Right cardiac atrium (tissue), 5 donors: Measurements from ENCODE around the gene STT3A. TPM values are rescaled to one million over a fixed set of nuclear protein-coding genes. Genes with fewer than 3 reads are reported as not detected.

Experiments
- ATAC-seq, 2 donors: fragments of 200-7000 bp; cut with Tn5 transposase; one replicate each; pipeline versions ENCODE4 v1.8.0 to v1.9.1; 2020; ENCODE audit warnings: moderate library complexity in 2 of 2, mild to moderate bottlenecking in 1 of 2
- DNase-seq, 3 donors: peaks; one replicate each; pipeline ENCODE4 v3.0.0-alpha.2; 2020
- H3K27ac ChIP-seq: one replicate; pipeline ENCODE4 v1.5.1; 2013; ENCODE audit warnings: mild to moderate bottlenecking, low read length, control low read depth, moderate library complexity
- H3K27me3 ChIP-seq: one replicate; pipeline ENCODE4 v1.6.1; 2013; ENCODE audit not compliant: control insufficient read depth, insufficient read depth
- H3K4me1 ChIP-seq: one replicate; pipeline ENCODE4 v1.6.1; 2013; ENCODE audit warnings: low read length; ENCODE audit not compliant: control insufficient read depth, insufficient read depth
- H3K4me3 ChIP-seq: one replicate; pipeline ENCODE4 v1.5.1; 2013; ENCODE audit warnings: low read length, control low read depth
- H3K9me3 ChIP-seq: one replicate; pipeline ENCODE4 v1.6.1; 2013; ENCODE audit warnings: low read length; ENCODE audit not compliant: control insufficient read depth
- WGBS: extraction: QIAGEN DNeasy Blood & Tissue Kit; methylation state at CpG from one replicate; pipeline ENCODE4 v1.1.7; 2013; 5-methylcytosine and 5-hydroxymethylcytosine counted together
- intact Hi-C, 4 donors: fragments of 100-400 bp; cut with DNase I; formaldehyde crosslinking; loops; one replicate each; pipeline versions ENCODE4 v1.11.0 to v1.14.0; 2022 to 2023
- polyA plus RNA-seq: library from polyadenylated mRNA; stranded (reverse); fragments of 200-250 nt; gene quantifications from one replicate; pipeline ENCODE4 v1.2.3, GENCODE V29; 2013
- total RNA-seq, 4 donors: library from RNA; stranded (reverse); fragmentation: NEBNext Ultra II Directional; extraction: Animal tissue kit (Norgen Biotek cat#: 25700); gene quantifications; one replicate each; pipeline ENCODE4 v1.2.1, GENCODE V29; 2021
- donor health status: healthy with polysubstance abuse.
- donor health status: DM: no; HTN: yes; CAD: no.
- donor health status: DM: no; HTN: no; CAD: no.
- donor health status: DM: no; HTN: yes; CAD: no; lungs with severe emphysema.
- donor health status: DM: yes; HTN: yes; CAD: no.

STT3A gene
- total and polyA plus RNA-seq, 5 donors: 33.0 to 90.9 (median 74.3) TPM

DNA sequence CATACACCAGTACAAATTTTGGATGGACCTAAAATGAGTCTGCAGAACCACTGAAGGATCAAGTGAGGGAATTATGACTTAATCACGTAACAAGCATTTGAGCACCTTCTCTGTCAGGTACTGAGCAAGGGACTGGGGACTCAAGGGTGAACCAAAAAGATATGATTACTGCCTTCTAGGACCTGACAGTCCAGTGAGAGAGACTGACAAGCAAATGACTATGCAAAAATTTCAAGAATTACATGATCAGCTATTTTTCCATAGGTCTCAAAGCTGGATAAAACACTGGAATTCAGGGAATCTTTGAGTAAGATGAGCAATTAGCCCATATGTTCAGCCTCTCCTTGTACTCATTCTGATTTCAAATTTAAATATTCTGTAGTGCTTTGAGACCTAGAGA is 5.2 kb upstream of the STT3A start:
- Histone ChIP-seq H3K4me3 (no peak overlapping the region), H3K4me1 (no peaks in the 10 kb centered on the region), H3K27me3 (no peaks in the 10 kb centered on the region), H3K27ac (no peak overlapping the region), H3K9me3 (no peaks in the 10 kb centered on the region)
- no peak for ATAC-seq
- DNase-seq: no peak
- intact Hi-C loops: no loop called here
- WGBS: 90% methylated on average over 1 of the region's 1 CpG

DNA sequence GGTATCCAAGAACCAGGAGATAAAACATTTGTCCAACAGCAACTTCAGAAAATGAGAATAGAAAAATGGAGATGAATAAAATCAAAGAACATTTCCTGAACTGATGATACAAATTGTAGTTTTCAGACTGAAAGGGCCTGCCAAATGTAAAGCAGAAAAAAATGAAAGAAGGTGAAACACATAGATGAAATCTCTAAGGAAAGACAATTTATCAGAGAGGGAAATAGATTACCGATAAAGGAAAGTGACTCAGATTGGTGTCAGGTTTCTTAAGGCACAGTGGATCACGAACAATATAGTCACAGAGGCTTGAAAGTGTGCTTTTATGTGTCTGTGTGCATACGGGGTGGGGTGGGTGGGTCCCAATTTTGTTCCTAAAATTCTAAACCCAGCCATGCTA is 4.1 kb upstream of the STT3A start:
- Histone ChIP-seq H3K4me1 (no peaks in the 10 kb centered on the region), H3K9me3 (no peaks in the 10 kb centered on the region), H3K27me3 (no peaks in the 10 kb centered on the region), H3K4me3 (no peak overlapping the region), H3K27ac (no peak overlapping the region)
- ATAC-seq: no peak
- 45% methylated on average over 3 of the region's 3 CpGs for WGBS
- no peak for DNase-seq
- intact Hi-C loops: no loop called here

DNA sequence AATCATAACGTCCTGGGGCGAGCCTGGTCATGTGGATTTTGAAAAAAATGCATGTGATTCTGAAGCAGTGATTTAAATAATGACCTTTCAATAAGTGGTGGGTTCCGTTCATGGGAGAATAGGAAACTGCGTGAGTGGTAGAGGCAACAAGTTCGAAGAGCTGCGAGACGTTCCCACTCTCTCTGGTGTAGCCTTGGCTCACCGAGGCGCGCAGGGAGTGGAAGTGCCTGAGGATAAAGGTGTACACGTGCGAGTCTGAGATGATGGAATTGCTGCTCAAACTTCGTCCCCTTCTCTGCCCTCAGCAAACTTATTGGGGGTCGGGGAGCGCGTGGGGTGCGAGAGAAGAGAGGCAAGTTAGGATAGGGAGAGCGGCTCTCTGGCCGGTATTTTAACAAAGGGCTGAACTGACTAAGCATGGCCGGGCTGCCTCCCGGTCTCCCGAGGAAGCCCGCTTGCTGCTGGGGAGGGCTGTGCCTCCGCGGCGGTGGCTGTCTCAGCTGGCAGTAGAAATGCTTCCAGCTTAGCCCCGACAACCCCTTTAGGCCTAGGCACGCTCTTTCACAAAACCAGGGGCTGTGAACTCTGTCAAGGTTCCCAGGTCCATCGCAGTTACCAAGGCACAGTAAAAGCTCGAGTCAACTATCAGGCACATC is 875 bp upstream of the STT3A start:
- ATAC-seq (peak; percentile 37 to 44), DNase-seq (peak; percentile 35 to 67 (median 65))
- intact Hi-C loops: no loop called here
- Histone ChIP-seq H3K4me1 (no peaks in the 10 kb centered on the region), H3K27me3 (no peaks in the 10 kb centered on the region), H3K9me3 (no peaks in the 10 kb centered on the region), H3K4me3 (peak overlapping the region; percentile 87), H3K27ac (peak overlapping the region; percentile 100)
- WGBS: 2% methylated on average over 30 of the region's 30 CpGs

DNA sequence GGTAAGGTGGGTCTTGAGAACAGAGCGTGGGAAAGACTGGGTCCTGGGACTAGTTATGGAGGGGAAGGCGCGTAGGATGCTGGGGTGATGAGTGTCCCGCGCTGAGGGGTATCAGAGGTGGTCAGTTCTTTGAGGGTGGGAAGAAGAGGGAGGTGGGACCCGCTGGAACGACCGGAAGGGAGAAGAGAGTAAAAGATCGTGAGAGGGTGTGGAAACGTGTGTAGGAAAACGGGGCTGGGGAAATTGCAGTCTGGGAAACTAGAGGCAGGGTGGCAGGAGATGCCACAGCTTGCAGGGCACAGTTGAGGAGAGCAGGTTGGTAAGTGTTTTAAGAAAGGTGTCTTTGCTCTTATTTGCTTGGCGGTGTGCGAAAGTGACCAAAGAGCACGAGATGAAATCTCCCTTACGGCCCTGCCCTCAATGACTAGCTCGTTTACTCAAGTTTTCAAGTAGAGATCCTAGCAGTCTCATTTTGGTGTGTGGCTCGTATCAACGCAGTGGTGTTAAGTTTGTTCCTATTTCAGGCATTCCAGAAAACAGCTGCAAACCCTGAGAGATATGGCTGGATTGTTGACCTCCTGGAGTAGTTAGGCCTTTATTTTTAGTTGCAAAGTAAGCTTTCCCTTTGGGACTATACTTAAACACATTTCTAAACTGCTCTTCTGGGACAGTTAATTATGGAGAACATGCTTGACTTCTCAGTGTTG is 615 bp downstream of the STT3A start:
- under 1% methylated on average over 18 of the region's 18 CpGs for WGBS
- H3K4me1 ChIP-seq: no peaks in the 10 kb centered on the region
- intact Hi-C loops: no loop called here
- H3K27ac ChIP-seq: peak overlapping the region; percentile 63
- ATAC-seq (peak in 1 of 2 donors; percentile 3), DNase-seq (no peak)
- H3K9me3 ChIP-seq: no peaks in the 10 kb centered on the region
- no peaks in the 10 kb centered on the region for H3K27me3 ChIP-seq
- H3K4me3 ChIP-seq: peak overlapping the region; percentile 79

DNA sequence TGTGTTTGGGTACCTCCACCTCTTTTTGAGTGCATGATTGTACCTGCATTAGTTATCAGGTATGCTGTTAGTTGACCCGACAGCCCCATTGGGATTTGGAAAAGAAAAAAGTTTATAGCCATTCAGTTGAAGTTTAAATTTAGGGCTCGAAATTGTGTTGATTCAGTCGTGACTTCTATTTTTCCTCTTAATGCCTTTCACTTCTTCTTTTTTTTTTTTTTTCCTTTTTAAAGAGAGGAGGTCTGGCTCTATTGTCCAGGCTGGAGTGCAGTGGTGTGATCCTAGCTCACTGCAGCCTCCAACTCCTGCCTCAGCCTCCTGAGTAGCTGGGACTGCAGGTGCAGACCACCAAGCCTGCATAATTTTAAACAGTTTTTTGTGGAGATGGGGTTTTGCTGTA is 2.3 kb downstream of the STT3A start:
- intact Hi-C loops: no loop called here

DNA sequence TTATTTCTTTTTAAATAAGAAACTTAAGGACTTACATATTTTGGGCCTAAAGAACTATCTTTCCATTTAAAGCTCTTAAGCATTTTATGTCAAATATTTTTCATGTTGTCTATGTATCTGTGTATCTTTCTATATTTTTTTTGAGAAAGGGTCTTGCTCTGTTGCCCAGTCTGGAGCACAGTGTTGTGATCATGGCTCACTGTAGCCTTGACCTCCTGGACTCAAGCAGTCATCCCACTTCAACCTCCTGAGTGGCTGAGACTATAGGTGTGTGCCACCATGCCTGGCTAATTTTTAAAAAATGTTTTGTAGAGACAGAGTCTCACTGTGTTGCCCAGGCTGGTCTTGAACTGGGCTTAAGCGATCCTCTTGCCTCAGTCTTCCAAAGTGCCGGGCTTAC is 8.0 kb downstream of the STT3A start:
- no peaks in the 10 kb centered on the region for H3K27me3 ChIP-seq
- DNase-seq (no peak), ATAC-seq (no peak)
- 97% methylated on average over 2 of the region's 2 CpGs for WGBS
- intact Hi-C loops: no loop called here
- H3K9me3 ChIP-seq: no peaks in the 10 kb centered on the region
- H3K27ac ChIP-seq: no peak overlapping the region
- no peak overlapping the region for H3K4me3 ChIP-seq
- no peaks in the 10 kb centered on the region for H3K4me1 ChIP-seq

More for the DNA sequence above, 2.3 kb downstream of the STT3A start:
- no peak for DNase-seq
- H3K4me3 ChIP-seq: no peak overlapping the region
- no peak for ATAC-seq
- no peaks in the 10 kb centered on the region for H3K9me3 ChIP-seq
- H3K27ac ChIP-seq: no peak overlapping the region
- H3K4me1 ChIP-seq: no peaks in the 10 kb centered on the region
- 60% methylated on average over 3 of the region's 3 CpGs for WGBS
- H3K27me3 ChIP-seq: no peaks in the 10 kb centered on the region

DNA sequence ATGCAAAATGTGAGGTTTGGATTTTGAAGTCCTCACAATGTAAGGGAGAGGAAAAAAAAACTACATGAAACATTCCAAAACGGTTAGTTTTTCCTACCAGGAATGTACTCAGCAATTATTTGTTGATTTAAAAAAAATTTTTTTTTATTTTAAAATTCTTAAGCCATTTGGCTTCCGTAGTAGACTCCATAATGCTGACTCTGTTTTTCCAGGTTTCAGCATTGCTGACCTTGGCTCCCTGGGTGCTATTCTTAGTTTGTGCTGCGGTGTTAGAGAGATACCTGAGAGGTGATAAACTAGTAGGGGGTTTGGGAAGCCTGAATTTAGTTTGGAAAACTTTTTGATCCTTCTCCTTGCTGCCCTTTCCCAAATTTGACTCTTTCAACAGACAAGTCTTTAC is 10.6 kb downstream of the STT3A start:
- intact Hi-C loops: no loop called here
- WGBS: 69% methylated on average over 3 of the region's 3 CpGs
- Histone ChIP-seq H3K27ac (no peak overlapping the region), H3K27me3 (no peaks in the 10 kb centered on the region), H3K9me3 (no peaks in the 10 kb centered on the region), H3K4me3 (no peak overlapping the region), H3K4me1 (no peaks in the 10 kb centered on the region)
- DNase-seq (no peak), ATAC-seq (no peak)

DNA sequence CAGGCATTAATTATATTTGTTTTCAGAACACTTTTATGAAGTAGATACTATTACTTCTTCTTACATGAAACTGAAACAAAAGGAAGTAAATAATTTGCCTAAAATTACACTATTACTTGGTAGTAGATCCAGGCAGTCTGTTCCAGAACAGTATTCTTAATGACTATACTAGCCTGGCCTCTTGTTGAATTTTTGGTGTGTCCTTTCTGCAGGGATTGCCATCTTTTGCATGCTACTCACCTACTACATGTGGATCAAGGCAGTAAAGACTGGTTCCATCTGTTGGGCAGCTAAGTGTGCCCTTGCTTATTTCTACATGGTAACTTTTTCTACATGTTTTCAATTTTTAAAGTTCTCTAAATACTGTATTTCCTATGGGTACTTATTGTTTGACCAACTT is 12.8 kb downstream of the STT3A start:
- H3K27me3 ChIP-seq: no peaks in the 10 kb centered on the region
- no peaks in the 10 kb centered on the region for H3K4me1 ChIP-seq
- H3K9me3 ChIP-seq: no peaks in the 10 kb centered on the region
- ATAC-seq: no peak
- no peak overlapping the region for H3K4me3 ChIP-seq
- no peak for DNase-seq
- H3K27ac ChIP-seq: no peak overlapping the region
- intact Hi-C loops: no loop called here

DNA sequence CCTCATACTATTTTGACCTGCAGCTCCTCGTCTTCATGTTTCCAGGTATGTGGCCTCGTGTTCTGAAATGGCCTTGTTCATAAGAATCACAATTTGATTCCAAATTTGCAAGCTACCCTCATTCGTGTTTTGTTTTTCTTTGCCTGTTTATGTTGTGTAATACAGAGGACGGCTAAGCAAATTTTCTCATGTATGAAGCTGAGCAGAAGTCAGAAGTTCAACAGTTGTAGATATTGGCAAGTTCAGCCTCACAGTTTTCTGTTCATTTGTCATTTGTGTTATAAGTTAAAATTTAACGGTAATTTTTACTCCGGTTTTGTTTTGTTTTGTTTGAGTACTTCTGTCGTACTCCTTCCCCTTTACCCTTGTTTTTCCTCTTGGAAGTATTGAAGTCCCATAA is 16.9 kb downstream of the STT3A start:
- no peaks in the 10 kb centered on the region for H3K4me1 ChIP-seq
- no peak for ATAC-seq
- DNase-seq: no peak
- 88% methylated on average over 7 of the region's 7 CpGs for WGBS
- intact Hi-C loops: no loop called here
- no peak overlapping the region for H3K4me3 ChIP-seq
- H3K27me3 ChIP-seq: no peaks in the 10 kb centered on the region
- no peaks in the 10 kb centered on the region for H3K9me3 ChIP-seq
- no peak overlapping the region for H3K27ac ChIP-seq

DNA sequence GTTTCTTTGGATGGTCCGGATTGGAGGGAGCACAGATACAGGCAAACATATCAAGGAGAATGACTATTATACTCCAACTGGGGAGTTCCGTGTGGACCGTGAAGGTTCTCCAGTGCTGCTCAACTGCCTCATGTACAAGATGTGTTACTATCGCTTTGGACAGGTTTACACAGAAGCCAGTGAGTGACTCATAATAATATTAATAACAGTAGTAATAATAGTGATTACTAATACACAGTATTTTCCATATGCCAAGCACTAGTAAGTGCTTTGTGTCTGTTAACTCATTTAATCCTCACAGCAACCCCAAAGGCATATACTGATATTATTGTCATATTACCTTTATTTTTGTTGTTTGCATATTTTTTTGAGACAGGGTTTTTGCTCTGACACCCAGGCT is 25.7 kb downstream of the STT3A start:
- no peaks in the 10 kb centered on the region for H3K9me3 ChIP-seq
- H3K27ac ChIP-seq: no peak overlapping the region
- DNase-seq (no peak), ATAC-seq (no peak)
- 86% methylated on average over 4 of the region's 4 CpGs for WGBS
- no peak overlapping the region for H3K4me3 ChIP-seq
- H3K27me3 ChIP-seq: no peaks in the 10 kb centered on the region
- intact Hi-C loops: no loop called here
- no peaks in the 10 kb centered on the region for H3K4me1 ChIP-seq

DNA sequence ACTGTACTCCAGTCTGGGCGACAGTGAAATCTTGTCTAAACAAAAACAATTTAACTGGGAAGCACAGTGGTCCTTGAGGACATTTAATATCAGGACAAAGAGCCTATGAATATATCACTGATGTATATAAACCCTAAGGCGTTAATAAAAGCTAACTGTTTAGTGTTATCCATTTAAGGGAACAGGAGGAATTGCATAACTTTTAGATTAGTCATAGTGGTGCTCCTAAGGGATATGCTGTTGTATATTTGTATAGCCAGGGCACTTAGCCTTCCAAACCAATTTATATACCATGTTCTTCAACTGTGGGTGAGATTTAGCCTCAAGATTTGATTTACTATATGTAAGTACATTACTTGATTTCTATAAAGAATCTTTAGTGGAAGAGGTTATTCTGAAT is 29.3 kb downstream of the STT3A start:
- DNase-seq (no peak), ATAC-seq (no peak)
- intact Hi-C loops: loop anchor here in 1 of 4 donors (10.0 kb wide), 1 partner anchor 253 kb away; no protein-coding TSS in a partner anchor
- WGBS: 74% methylated on average over 2 of the region's 2 CpGs
- Histone ChIP-seq H3K4me3 (no peak overlapping the region), H3K27ac (no peak overlapping the region), H3K27me3 (no peaks in the 10 kb centered on the region), H3K4me1 (peaks cover 5% of the 10 kb centered on the region), H3K9me3 (no peaks in the 10 kb centered on the region)
